ENCODE data around the gene ATXN3.

The ATXN3 gene

DNA sequence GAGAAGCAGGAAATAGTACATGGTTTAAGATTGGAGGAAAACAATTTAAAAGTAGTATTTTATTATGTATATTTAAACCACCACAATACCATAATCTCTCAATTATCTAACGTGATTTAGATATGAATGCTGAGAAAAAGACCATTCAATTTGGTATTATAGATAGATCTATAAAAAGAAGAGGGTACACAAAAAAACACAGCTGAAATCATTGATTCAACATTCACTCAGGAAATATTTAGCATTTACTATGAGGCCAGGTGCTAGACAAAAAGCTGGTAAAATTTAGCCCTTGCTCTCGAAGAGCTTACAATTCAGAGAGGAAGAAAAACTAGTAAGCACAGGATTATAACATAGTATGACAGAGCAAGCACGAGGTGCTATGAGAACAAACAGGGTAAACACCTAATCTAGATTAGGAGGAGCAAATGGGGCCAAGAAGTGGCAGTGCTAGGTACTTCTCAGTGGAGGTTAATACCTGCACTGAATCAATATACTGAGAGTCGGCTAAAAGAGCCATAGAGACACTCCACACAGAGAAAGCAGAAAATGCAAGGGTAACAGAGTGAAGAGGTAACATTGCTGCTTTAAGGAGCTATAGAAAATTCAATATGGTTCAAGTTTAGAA, 94.1 kb downstream of the ATXN3 start:
- no peak overlapping the region for H3K4me3 ChIP-seq (ENCODE audit: low read depth, low read length)
- TF ChIP-seq, protein P1, sequence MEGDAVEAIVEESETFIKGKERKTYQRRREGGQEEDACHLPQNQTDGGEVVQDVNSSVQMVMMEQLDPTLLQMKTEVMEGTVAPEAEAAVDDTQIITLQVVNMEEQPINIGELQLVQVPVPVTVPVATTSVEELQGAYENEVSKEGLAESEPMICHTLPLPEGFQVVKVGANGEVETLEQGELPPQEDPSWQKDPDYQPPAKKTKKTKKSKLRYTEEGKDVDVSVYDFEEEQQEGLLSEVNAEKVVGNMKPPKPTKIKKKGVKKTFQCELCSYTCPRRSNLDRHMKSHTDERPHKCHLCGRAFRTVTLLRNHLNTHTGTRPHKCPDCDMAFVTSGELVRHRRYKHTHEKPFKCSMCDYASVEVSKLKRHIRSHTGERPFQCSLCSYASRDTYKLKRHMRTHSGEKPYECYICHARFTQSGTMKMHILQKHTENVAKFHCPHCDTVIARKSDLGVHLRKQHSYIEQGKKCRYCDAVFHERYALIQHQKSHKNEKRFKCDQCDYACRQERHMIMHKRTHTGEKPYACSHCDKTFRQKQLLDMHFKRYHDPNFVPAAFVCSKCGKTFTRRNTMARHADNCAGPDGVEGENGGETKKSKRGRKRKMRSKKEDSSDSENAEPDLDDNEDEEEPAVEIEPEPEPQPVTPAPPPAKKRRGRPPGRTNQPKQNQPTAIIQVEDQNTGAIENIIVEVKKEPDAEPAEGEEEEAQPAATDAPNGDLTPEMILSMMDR (IDR thresholded peaks at IDR 0.05; ENCODE audit: low read depth, low read length, missing control alignments) = no peak
- DNase-seq (ENCODE audit: low read depth) = no peak
- in situ Hi-C loops (cut with HindIII; ENCODE audit: low sequenced_read_pairs) = no loop called here

GRCh38 chr14:92010644-92011043, 95.7 kb downstream of the ATXN3 start:
- TF ChIP-seq, protein P1 (IDR thresholded peaks at IDR 0.05; ENCODE audit: low read depth, low read length, missing control alignments) = no peak
- no peak for DNase-seq (ENCODE audit: low read depth)
- H3K4me3 ChIP-seq (ENCODE audit: low read depth, low read length) = no peak overlapping the region
- in situ Hi-C loops (cut with HindIII; ENCODE audit: low sequenced_read_pairs) = no loop called here

DNA sequence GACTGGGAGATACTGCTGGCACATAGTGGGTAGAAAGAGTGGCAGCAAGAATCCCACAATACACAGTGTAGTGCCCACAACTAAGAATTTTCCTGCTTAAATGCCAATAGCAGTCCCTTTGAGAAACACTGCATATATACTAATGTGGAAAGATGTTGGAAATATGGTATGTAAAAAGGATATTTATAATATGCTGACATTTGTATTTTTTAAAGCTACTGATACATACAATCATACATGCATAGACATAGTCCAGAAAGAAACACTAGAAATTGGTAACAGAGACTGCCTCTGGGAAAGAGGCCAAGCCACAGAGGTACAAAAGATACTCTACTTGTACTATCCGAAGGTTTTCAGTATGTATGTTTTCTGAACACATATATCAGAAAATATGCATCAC, 96.8 kb downstream of the ATXN3 start:
- in situ Hi-C loops (cut with HindIII; ENCODE audit: low sequenced_read_pairs) = no loop called here
- no peak overlapping the region for H3K4me3 ChIP-seq (ENCODE audit: low read depth, low read length)
- TF ChIP-seq, protein P1 (IDR thresholded peaks at IDR 0.05; ENCODE audit: low read depth, low read length, missing control alignments) = no peak

More for the DNA sequence above, 96.8 kb downstream of the ATXN3 start:
- no peak for DNase-seq (ENCODE audit: low read depth)
